Measurements from ENCODE around the gene HMGN4. TPM values are rescaled to one million over a fixed set of nuclear protein-coding genes. Genes with fewer than 3 reads are reported as not detected.
A peak's percentile ranks its signal among the peaks of the same experiment; 100 is the strongest.

Gene HMGN4
- 92.2 and 99.4 TPM in 2 replicates for total RNA-seq

GRCh38 chr6:26537846-26538571 is at the start of gene HMGN4:
TSS of gene HMGN4 (plus strand) at chr6:26538366. CDS start at chr6:26545207, 6,841 bp downstream.
- Mint-ChIP-seq H3K4me1 (ENCODE audit: low read depth) (peaks cover 41% of the 10 kb centered on the region), H3K27me3 (ENCODE audit: low read depth) (no peaks in the 10 kb centered on the region), H3K27ac (peak within 1 kb of the TSS; percentile 96), H3K36me3 (ENCODE audit: low read depth) (peaks cover 36% of the 10 kb centered on the region), H3K4me3 (ENCODE audit: low read depth) (peak within 1 kb of the TSS; percentile 90), H3K9me3 (no peaks in the 10 kb centered on the region)
- intact Hi-C loops (cut with micrococcal nuclease), result loop anchor here (1.0 to 10.0 kb wide), 10 partner anchors 15 to 937 kb away; partner anchors contain the start of genes ABT1, BTN3A1 and ZNF184
- peak; percentile 82 for DNase-seq (ENCODE audit: low spot score)

GRCh38 chr6:26489996-26490964 is 47.9 kb upstream of the HMGN4 start:
- H3K27me3 Mint-ChIP-seq (ENCODE audit: low read depth), result no peaks in the 10 kb centered on the region
- peaks cover 15% of the 10 kb centered on the region for H3K9me3 Mint-ChIP-seq
- H3K27ac Mint-ChIP-seq, result no peak overlapping the region
- H3K36me3 Mint-ChIP-seq (ENCODE audit: low read depth), result no peaks in the 10 kb centered on the region
- H3K4me3 Mint-ChIP-seq (ENCODE audit: low read depth), result no peak overlapping the region
- intact Hi-C loops (cut with micrococcal nuclease), result no loop called here
- no peak for DNase-seq (ENCODE audit: low spot score)
- peaks cover 20% of the 10 kb centered on the region for H3K4me1 Mint-ChIP-seq (ENCODE audit: low read depth)

- peaks cover 20% of the 10 kb centered on the region for H3K4me1 Mint-ChIP-seq (ENCODE audit: low read depth)
- H3K9me3 Mint-ChIP-seq, result peaks cover 9% of the 10 kb centered on the region
- H3K27ac Mint-ChIP-seq, result no peak overlapping the region
- no peaks in the 10 kb centered on the region for H3K27me3 Mint-ChIP-seq (ENCODE audit: low read depth)
- H3K4me3 Mint-ChIP-seq (ENCODE audit: low read depth), result no peak overlapping the region
- intact Hi-C loops (cut with micrococcal nuclease), result no loop called here
- DNase-seq (ENCODE audit: low spot score), result no peak
- no peaks in the 10 kb centered on the region for H3K36me3 Mint-ChIP-seq (ENCODE audit: low read depth)
These were observed 46.6 kb upstream of the HMGN4 start for GRCh38 chr6:26491604-26492003.

- H3K4me3 Mint-ChIP-seq (ENCODE audit: low read depth), result no peak overlapping the region
- H3K27ac Mint-ChIP-seq, result no peak overlapping the region
- DNase-seq (ENCODE audit: low spot score), result no peak
- H3K9me3 Mint-ChIP-seq, result no peaks in the 10 kb centered on the region
- intact Hi-C loops (cut with micrococcal nuclease), result no loop called here
- H3K4me1 Mint-ChIP-seq (ENCODE audit: low read depth), result peaks cover 22% of the 10 kb centered on the region
- no peaks in the 10 kb centered on the region for H3K36me3 Mint-ChIP-seq (ENCODE audit: low read depth)
- peaks cover 2% of the 10 kb centered on the region for H3K27me3 Mint-ChIP-seq (ENCODE audit: low read depth)
These were observed 44.9 kb upstream of the HMGN4 start for GRCh38 chr6:26493258-26493657.

- intact Hi-C loops (cut with micrococcal nuclease), result loop anchor here (2.0 kb wide), 1 partner anchor 15 kb away; no protein-coding TSS in a partner anchor
- Mint-ChIP-seq H3K4me3 (ENCODE audit: low read depth) (no peak overlapping the region), H3K27me3 (ENCODE audit: low read depth) (peaks cover 3% of the 10 kb centered on the region), H3K27ac (no peak overlapping the region), H3K36me3 (ENCODE audit: low read depth) (no peaks in the 10 kb centered on the region), H3K9me3 (no peaks in the 10 kb centered on the region), H3K4me1 (ENCODE audit: low read depth) (peaks cover 23% of the 10 kb centered on the region)
- no peak for DNase-seq (ENCODE audit: low spot score)
These were observed 44.0 kb upstream of the HMGN4 start for GRCh38 chr6:26494117-26494516.

GRCh38 chr6:26495281-26495680 is 42.9 kb upstream of the HMGN4 start:
- no peaks in the 10 kb centered on the region for H3K9me3 Mint-ChIP-seq
- H3K27ac Mint-ChIP-seq, result no peak overlapping the region
- no peaks in the 10 kb centered on the region for H3K36me3 Mint-ChIP-seq (ENCODE audit: low read depth)
- peaks cover 6% of the 10 kb centered on the region for H3K27me3 Mint-ChIP-seq (ENCODE audit: low read depth)
- H3K4me3 Mint-ChIP-seq (ENCODE audit: low read depth), result no peak overlapping the region
- no peak for DNase-seq (ENCODE audit: low spot score)
- intact Hi-C loops (cut with micrococcal nuclease), result loop anchor here (2.0 kb wide), 1 partner anchor 16 kb away; no protein-coding TSS in a partner anchor
- H3K4me1 Mint-ChIP-seq (ENCODE audit: low read depth), result peaks cover 27% of the 10 kb centered on the region

- H3K4me3 Mint-ChIP-seq (ENCODE audit: low read depth), result no peak overlapping the region
- peaks cover 26% of the 10 kb centered on the region for H3K27me3 Mint-ChIP-seq (ENCODE audit: low read depth)
- intact Hi-C loops (cut with micrococcal nuclease), result no loop called here
- no peaks in the 10 kb centered on the region for H3K36me3 Mint-ChIP-seq (ENCODE audit: low read depth)
- DNase-seq (ENCODE audit: low spot score), result no peak
- no peak overlapping the region for H3K27ac Mint-ChIP-seq
- H3K4me1 Mint-ChIP-seq (ENCODE audit: low read depth), result peaks cover 38% of the 10 kb centered on the region
- H3K9me3 Mint-ChIP-seq, result no peaks in the 10 kb centered on the region
These were observed 40.6 kb upstream of the HMGN4 start for GRCh38 chr6:26497610-26498009.

GRCh38 chr6:26500102-26500501 is 38.1 kb upstream of the HMGN4 start, which contains the start of gene BTN1A1:
TSS of gene BTN1A1 (plus strand) at chr6:26500303. CDS start at chr6:26501287, 984 bp downstream.
- Mint-ChIP-seq H3K4me3 (ENCODE audit: low read depth) (no peak within 1 kb of the TSS), H3K4me1 (ENCODE audit: low read depth) (peaks cover 21% of the 10 kb centered on the region), H3K27ac (no peak within 1 kb of the TSS), H3K36me3 (ENCODE audit: low read depth) (no peaks in the 10 kb centered on the region), H3K27me3 (ENCODE audit: low read depth) (peaks cover 42% of the 10 kb centered on the region), H3K9me3 (no peaks in the 10 kb centered on the region)
- intact Hi-C loops (cut with micrococcal nuclease), result no loop called here
- DNase-seq (ENCODE audit: low spot score), result no peak

GRCh38 chr6:26501482-26501986 is 36.6 kb upstream of the HMGN4 start:
- intact Hi-C loops (cut with micrococcal nuclease), result no loop called here
- Mint-ChIP-seq H3K27me3 (ENCODE audit: low read depth) (peaks cover 49% of the 10 kb centered on the region), H3K4me3 (ENCODE audit: low read depth) (peak overlapping the region; percentile 67), H3K9me3 (no peaks in the 10 kb centered on the region), H3K27ac (no peak overlapping the region), H3K4me1 (ENCODE audit: low read depth) (peaks cover 21% of the 10 kb centered on the region), H3K36me3 (ENCODE audit: low read depth) (no peaks in the 10 kb centered on the region)
- peak; percentile 18 for DNase-seq (ENCODE audit: low spot score)

- intact Hi-C loops (cut with micrococcal nuclease), result no loop called here
- DNase-seq (ENCODE audit: low spot score), result no peak
- Mint-ChIP-seq H3K36me3 (ENCODE audit: low read depth) (no peaks in the 10 kb centered on the region), H3K27ac (no peak overlapping the region), H3K4me1 (ENCODE audit: low read depth) (peaks cover 21% of the 10 kb centered on the region), H3K9me3 (no peaks in the 10 kb centered on the region), H3K4me3 (ENCODE audit: low read depth) (peak overlapping the region; percentile 67), H3K27me3 (ENCODE audit: low read depth) (peaks cover 51% of the 10 kb centered on the region)
These were observed 36.0 kb upstream of the HMGN4 start for GRCh38 chr6:26502165-26502564.

- no peak overlapping the region for H3K27ac Mint-ChIP-seq
- peaks cover 51% of the 10 kb centered on the region for H3K27me3 Mint-ChIP-seq (ENCODE audit: low read depth)
These were observed 35.5 kb upstream of the HMGN4 start for GRCh38 chr6:26502626-26503025.

GRCh38 chr6:26507658-26508057 is 30.5 kb upstream of the HMGN4 start:
- DNase-seq (ENCODE audit: low spot score), result no peak
- Mint-ChIP-seq H3K9me3 (no peaks in the 10 kb centered on the region), H3K4me1 (ENCODE audit: low read depth) (no peaks in the 10 kb centered on the region), H3K4me3 (ENCODE audit: low read depth) (no peak overlapping the region), H3K27ac (no peak overlapping the region), H3K36me3 (ENCODE audit: low read depth) (no peaks in the 10 kb centered on the region), H3K27me3 (ENCODE audit: low read depth) (peaks cover 28% of the 10 kb centered on the region)
- intact Hi-C loops (cut with micrococcal nuclease), result no loop called here

More at GRCh38 chr6:26502626-26503025, 35.5 kb upstream of the HMGN4 start:
- intact Hi-C loops (cut with micrococcal nuclease), result no loop called here
- peaks cover 21% of the 10 kb centered on the region for H3K4me1 Mint-ChIP-seq (ENCODE audit: low read depth)
- H3K9me3 Mint-ChIP-seq, result no peaks in the 10 kb centered on the region
- no peaks in the 10 kb centered on the region for H3K36me3 Mint-ChIP-seq (ENCODE audit: low read depth)
- no peak overlapping the region for H3K4me3 Mint-ChIP-seq (ENCODE audit: low read depth)
- no peak for DNase-seq (ENCODE audit: low spot score)

All from activated T-helper 2 cell treated with anti-CD3 and anti-CD28 coated beads, Interferon-gamma antibody, Interleukin-2, Interleukin-4, amounts not matched to agents 10 μg/mL and 5 μg/mL and 100 μg/mL, durations not matched to agents 14 hours and 24 hours and 36 hours (primary cell).